Activated CD8-positive, alpha-beta memory T cell treated with anti-CD3 and anti-CD28 coated beads for 1 hour (primary cell): ENCODE results near the gene HELT.

ENCODE experiments used
- DNase-seq, 2 donors: peaks; one replicate each; pipeline ENCODE4 v3.0.0-alpha.2; 2020; ENCODE audit warnings: low read depth in 1 of 2; ENCODE audit errors: extremely low read depth in 1 of 2

The HELT gene

GRCh38 chr4:185003596-185004351, 14.5 kb upstream of the HELT start:
- DNase-seq: no peak

DNA sequence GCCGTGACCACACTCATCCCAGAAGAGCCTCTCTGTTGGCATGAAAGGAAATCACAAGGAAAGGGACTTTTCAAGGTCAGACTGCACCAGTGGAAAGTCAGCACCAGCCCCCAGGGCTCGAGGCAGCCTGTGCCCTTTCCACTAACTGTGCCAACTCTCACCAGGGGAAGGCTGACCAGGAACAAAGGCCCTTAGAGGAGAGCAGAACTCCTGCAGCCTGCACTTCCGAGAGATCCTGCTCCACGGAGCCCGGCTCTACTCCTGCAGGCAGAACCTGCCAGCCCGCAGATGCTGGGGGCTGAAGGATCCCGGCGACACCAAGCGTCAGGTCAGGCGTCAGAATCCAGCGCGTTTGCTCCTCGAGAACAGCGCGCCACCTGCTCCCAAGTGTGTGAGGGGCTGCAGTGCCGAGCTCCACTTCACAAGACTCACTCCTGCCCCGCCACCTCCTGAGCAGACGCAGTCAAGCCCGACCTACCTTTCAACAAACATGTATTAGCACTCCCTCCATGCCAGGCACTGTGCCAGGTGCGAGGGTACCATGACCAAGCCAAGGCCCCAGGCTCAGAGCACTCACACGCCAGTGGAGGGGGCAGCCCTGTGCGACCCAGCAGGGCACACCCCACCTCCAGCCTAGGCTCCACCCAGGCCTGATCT, 13.6 kb upstream of the HELT start:
- DNase-seq: no peak

- DNase-seq: peak; percentile 38 to 57
Measured at GRCh38 chr4:185005219-185005819, 13.0 kb upstream of the HELT start.

DNA sequence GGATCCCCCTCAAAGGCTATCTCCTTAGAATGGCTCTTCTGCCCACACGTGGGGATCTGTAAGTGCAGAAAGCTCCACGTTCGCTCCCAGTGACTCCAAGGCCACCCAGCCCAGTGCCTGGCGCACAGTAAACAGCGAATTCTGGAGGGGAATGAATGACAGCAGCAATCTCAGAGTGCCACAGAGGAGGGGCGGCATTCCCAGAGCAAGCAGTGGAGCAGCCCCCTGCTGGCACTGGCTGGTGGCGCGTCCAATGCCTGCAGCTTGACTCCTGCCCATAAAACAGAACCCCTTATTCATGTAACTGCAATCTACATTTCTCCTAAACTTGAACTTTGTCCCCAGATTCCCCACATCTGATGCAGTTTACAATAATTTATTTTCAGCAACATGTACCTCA, 6.9 kb upstream of the HELT start:
- no peak for DNase-seq

GRCh38 chr4:185013417-185014125, 4.7 kb upstream of the HELT start:
- no peak for DNase-seq

GRCh38 chr4:185015108-185015507, 3.2 kb upstream of the HELT start:
- DNase-seq: no peak

- DNase-seq: no peak
Measured at GRCh38 chr4:185016101-185016940, 2.0 kb upstream of the HELT start.

- DNase-seq: no peak
Measured at GRCh38 chr4:185016946-185017758, 1.1 kb upstream of the HELT start.

DNA sequence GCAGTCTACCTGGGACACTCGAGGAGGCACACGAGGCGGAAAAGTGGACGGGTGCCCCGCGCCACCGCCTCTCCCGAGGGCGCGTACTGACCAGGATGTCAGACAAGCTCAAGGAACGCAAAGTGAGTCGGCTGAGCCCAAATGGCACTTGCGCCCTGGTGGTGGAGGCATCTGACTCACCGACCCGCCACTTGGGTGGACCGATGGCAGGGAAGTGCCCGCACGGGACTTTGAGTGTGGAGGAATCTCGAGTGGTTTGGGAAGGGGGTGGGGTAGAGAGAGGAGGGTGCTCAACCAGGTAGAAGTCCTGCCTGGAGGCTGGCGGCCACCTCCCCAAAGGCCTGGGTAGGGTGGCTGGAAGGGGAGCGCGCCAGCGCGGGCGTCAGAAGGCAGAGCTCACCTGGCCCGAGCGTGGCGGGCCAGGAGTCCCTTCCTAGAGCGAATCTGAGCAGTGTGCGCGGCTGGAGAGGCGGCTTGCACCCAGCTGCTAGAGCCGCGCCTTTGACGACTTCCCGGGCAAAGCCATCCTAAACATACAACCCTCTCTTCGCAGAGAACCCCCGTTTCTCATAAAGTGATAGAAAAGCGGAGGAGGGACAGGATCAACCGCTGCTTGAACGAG, 655 bp downstream of the HELT start:
- no peak for DNase-seq

GRCh38 chr4:185019456-185020292, 1.4 kb downstream of the HELT start:
- DNase-seq: no peak

- no peak for DNase-seq
Measured at GRCh38 chr4:185020293-185020808, 2.1 kb downstream of the HELT start.

DNA sequence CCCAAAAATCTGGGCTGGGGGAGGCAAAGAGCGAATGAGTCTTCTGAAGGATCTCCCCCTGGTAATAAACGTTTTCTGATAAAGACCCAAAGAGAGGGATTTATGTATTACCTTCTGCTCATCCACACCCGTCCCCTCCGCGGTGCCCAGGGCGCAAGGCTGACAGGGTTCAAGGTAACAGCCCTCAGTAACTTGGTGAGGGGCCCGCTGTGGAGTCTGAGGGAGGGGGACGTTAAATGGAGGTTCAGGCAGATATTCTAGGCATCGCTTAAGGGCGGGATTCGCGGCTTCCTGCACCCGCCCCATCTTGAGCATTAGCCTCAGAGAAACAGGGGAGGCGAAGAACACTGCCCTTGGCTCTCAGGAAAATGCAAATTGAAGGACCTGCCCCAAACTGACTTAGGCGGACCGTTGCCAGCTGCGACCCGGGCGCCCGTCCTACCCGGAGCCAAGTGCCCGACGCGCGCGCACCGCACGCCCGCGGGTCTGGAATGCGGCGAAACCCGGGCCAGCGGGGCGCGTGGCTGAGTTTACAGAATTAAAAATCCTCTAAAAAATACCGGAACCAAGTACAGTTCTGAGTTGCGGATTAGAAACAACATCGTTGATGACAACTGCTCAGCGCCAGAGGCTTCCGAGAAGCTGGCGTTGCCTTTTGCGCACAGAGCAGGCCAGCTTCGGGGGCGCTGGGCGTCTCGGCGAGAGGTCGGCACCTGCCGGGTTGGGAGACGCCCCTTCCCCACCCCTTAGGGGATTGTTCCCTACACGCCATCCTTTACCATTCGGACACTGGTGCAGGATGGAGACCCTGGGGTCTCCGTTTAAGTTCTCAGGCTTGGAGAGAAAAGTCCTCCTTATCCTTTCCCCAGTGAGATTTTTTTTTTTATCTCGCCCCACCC, 2.8 kb downstream of the HELT start:
- DNase-seq: no peak

GRCh38 chr4:185023471-185023870, 5.2 kb downstream of the HELT start:
- no peak for DNase-seq

DNA sequence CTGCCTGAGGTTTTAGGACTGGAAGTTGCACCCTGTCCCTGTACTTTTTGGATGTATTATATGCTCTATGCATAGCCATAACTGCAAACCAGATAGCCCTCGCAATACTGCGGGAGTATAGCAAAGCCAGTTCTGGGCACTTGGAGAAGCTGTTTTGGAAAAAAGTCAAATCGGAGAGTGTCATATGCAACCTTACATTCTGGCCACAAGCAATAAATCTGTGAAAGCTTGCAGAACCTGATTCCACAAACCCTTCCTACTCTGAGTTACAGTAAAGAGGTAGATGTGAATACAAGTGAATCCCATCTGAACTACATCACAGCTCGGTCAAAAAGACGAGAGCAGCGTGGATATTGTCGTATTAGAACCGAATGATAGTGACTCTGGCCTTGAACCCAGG, 10.3 kb downstream of the HELT start:
- DNase-seq: no peak

DNA sequence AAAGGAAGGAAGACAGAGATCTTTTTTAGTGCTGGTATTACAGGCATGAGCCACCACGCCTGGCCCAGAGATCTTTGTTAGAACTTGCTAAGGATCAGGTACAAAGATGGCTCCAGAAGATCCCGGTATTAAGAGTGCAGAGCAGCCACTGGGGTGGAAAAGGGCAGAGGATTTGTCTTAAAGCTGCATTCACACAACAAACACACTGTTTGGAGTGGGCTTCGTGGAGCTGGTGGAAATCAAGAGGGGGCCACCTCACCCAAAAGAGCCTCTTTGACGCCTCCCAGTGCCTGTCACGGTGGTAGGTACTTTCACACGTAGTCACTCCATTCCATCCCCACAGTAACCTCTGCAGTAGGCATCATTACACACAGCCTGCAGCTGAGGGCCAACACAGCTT, 13.3 kb downstream of the HELT start:
- DNase-seq: no peak

GRCh38 chr4:185033072-185033471, 14.8 kb downstream of the HELT start:
- no peak for DNase-seq

- no peak for DNase-seq
Measured at GRCh38 chr4:185033950-185034349, 15.7 kb downstream of the HELT start.
